GM12874 (cell line): Measurements from ENCODE around the gene ARIH2.

ENCODE experiments used
- CTCF ChIP-seq: IDR thresholded peaks from 2 replicates; pipeline ENCODE4 v1.5.1; 2011; ENCODE audit warnings: low read depth, mild to moderate bottlenecking, control low read depth, low read length, moderate library complexity; ENCODE audit not compliant: insufficient read depth

Gene ARIH2

GRCh38 chr3:49006408-49007067 lies 87.9 kb downstream of the ARIH2 start:
- TF ChIP-seq CTCF, result no peak

GRCh38 chr3:49007068-49007770 lies 88.6 kb downstream of the ARIH2 start, which contains the start of gene WDR6:
WDR6 (plus strand) TSS chr3:49007391; CDS start chr3:49007432, 41 bp downstream.
- peak; percentile 51; the same call in 1 of the 2 replicates for TF ChIP-seq CTCF

GRCh38 chr3:49007771-49008528 lies 89.3 kb downstream of the ARIH2 start:
- no peak for TF ChIP-seq CTCF

GRCh38 chr3:49009396-49009795 lies 90.8 kb downstream of the ARIH2 start:
- no peak for TF ChIP-seq CTCF

- TF ChIP-seq CTCF, result no peak
Measured at GRCh38 chr3:49012441-49013017, 93.9 kb downstream of the ARIH2 start.

GRCh38 chr3:49013113-49013737 lies 94.6 kb downstream of the ARIH2 start:
- TF ChIP-seq CTCF, result no peak
